Activated CD8-positive, alpha-beta memory T cell treated with anti-CD3 and anti-CD28 coated beads, Interleukin-2, amount 50 U/mL, for 1 hour (primary cell): ENCODE results near the gene PRKAR2A.
"Not testable (repeated sequence)": the region's sequence is repeated elsewhere in the genome, so short reads cannot be mapped to it uniquely, and the experiment has no call there.

ENCODE experiments used
- DNase-seq: peaks from one replicate; pipeline ENCODE4 v3.0.0-alpha.2; 2020; ENCODE audit errors: extremely low read depth

The PRKAR2A gene

DNA sequence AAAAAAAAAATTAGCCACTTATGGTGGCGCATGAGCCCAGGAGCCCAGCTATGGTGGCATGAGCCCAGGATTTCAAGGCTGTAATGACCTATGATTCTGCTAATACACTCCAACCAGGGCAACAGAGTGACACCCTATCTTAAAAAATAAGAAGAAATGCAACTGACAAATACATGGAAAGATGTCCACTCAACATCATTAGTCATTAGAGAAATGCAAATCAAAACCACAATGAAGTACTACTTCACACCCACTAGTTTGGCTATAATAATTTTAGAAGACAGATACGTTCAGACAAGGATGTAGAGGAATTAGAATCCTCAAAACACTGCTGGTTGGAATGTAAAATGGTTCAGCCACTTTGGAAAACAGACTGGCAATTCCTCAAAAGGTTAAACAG, 10.5 kb downstream of the PRKAR2A start:
- DNase-seq: no peak

DNA sequence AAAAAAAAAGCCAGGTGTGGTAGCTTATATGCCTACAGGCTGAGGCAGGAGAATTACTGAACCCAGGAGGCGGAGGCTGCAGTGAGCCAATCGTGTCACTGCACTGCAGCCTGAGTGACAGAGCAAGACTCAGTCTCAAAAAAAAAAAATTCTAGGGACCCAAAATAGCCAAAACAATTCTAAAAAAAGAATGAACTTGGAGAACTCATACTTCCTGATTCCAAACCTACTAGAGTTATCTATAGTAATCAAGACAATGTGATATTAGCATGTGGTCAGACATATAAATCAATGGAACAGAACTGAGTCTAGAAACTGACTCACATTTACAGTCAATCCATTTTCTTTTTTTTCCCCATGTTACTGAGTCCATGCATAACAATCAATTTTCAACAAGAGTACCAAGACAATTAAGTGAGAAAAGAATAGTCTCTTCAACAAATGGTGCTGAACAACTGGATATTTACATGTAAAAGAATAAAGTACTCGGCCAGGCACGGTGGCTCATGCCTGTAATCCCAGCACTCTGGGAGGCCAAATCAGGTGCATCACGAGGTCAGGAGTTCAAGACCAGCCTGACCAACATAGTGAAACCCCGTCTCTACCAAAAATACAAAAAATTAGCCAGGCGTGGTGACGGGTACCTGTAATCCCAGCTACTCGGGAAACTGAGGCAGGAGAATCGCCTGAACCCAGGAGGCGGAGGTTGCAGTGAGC, 11.9 kb downstream of the PRKAR2A start:
- DNase-seq: no peak

DNA sequence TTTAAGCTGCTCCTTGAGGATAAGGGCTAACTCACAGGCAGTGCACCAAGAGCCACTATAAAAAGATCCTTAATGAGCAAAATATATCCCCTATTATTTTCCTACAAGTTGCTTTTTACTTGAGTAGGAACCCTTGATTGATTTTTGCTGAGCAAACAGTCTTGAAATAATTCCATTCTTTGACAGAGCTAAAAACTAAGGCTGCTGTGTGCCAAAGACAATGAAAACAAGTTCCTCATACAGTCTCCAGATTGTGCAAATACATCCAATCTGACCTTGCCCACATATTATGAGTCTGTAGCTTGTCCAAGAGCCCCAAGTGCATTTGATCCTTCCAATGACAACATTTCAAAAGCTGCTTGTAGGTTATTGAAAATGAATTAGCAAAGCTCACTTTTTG, 15.0 kb downstream of the PRKAR2A start:
- DNase-seq: no peak

DNA sequence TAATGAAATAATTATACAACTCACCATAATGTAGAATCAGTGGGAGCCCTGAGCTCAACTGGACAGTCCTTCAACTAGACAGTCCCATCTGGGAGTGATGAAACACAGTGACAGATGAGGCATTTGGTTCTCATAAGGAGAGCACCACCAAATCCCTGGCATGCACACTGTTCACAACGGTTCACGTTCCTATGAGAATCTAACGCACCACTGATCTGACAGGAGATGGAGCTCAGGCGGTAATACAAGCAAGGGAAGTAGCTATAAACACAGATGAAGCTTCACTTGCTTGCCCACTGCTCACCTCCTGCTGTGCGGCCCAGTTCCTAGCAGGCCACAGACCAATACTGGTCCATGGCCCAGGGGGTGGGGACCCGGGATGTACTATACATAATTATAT, 17.0 kb downstream of the PRKAR2A start:
- DNase-seq: no peak

DNA sequence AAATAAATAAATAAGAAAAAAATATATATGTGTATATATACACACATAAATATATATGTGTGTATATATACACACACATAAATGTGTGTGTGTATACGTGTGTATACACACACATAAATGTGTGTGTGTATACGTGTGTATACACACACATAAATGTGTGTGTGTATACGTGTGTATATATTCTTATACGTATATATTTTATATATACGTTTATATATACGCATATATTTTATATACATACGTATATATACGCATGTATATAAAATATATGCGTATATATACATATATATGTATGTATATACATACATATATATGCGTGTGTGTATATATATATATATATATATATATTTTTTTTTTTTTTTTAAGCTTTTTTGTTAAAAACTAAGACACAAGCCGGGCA, 18.1 kb downstream of the PRKAR2A start:
- DNase-seq: not testable (repeated sequence)

DNA sequence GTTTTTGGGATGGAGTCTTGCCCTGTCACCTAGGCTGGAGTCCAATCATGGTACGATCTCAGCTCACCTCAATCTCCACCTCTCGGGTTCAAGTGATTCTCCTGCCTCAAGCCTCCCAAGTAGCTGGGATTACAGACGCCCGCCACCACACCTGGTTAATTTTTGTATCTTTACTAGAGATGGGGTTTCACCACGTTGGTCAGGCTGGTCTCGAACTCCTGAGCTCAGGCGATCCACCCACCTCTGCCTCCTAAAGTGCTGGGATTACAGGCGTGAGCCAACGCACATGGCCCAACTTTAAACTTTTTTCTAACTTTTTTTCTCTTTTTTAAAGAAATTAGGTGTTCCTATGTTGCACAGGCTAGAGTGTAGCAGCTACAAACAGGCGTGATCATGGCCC, 19.8 kb downstream of the PRKAR2A start:
- not testable (repeated sequence) for DNase-seq

DNA sequence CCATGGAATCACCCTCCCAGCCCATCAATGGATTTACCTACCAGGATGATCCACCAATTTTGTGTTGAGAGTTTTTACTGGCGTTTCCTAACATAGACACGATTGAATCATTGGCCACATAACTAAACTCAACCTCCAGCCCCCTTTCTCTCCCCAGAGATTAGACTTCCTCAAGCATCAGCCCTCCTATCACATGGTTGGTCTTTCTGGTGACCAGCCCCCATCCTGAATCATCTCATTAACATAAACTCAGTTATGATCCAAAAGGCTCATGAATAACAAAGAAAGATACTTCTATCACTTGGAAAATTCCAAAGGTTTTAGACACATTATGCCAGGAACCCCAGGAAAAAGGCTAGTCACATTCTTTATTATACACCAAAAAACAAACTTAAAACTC, 21.2 kb downstream of the PRKAR2A start:
- no peak for DNase-seq

DNA sequence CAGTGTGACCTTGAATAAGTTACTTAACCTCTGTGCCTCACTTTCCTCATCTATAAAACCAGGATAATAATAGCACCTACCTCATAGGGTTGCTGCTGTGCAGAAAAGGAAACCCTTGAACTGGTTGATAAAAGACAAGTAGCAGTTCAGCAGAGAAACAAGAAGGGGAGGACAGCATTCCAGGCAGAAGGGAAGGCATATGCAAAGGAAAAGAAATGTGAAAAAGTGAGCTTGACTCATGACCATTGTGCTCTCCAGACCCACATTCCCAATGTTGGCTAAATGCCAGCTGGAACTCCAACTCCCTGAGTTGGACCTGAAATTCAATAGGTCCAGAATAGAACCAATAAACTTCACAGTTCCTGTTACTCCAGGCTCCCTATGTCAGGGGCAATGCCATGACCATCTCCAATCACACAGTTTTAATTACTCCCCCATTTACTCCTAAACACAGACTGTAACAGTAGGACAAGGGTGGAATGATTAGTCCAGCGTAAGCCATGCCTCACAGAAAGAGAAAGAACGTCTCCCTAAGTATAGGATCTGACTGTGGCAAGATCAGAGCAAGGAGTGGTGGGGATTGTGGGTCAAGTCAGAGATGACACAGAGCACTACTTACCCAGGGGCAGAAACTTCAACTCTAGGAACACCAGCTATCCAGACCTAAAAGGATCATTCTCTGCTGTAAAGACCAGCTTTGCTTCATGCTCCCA, 26.9 kb downstream of the PRKAR2A start:
- DNase-seq: no peak

DNA sequence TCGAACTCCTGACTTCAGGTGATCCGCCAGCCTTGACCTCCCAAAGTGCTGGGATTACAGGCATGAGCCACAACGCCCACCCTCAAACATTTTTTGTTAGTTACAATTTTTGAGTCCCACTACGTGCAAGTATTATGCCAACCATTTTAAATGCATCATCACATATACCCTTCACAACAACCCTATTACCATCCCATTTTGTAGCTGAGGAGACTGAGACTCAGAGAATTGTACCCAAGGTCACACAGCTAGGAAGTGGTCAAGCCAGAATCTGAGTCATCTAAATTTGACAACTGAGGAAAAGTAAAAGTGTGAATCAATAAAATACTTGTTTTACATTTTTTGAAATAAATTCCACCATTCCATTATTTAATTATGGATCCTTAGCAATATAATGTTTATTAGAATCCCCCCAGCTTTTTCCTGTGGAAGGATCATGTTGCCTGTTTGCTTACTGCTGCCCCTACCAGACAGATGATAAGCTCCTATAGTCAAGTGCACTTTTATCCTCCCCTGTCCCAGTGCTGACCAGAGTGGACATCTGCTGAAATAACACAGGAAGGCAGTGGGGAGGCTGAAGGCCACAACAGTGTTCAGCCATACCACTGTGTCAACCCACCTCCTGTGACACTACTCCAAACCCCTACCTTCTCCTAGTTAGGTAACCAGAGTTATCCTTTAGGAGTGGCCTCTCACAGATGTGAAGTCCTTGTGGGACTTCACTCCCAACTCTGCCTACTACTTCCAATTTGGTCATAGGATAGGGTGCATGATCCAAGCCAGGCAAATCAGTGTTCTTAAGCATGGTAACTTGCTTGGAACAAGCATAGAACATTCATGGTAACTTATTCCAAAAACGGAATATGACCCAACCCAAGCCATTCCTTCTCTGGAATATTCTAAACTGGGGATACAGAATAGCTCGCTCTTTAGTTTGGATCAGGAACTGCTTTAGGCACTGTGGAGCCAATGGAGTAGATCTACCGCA, 28.1 kb downstream of the PRKAR2A start:
- no peak for DNase-seq

DNA sequence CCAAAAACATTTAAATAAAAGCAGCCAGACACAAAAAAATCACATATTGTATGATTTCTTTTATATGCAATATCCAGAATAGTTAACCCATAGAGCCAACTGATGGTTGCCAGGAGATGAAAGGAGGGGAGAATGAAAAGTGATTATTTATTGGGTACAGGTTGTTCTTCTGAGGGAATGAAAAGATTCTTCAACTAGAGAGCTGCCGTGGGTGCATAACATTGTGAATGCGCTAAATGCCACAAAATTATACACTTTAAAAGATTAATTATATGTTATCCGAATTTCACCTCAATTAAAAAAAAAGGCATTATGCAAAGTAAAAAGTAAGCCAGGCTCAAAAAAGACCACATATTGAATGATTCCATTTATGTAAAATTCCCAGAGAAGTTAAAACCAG, 36.1 kb downstream of the PRKAR2A start:
- DNase-seq: no peak

DNA sequence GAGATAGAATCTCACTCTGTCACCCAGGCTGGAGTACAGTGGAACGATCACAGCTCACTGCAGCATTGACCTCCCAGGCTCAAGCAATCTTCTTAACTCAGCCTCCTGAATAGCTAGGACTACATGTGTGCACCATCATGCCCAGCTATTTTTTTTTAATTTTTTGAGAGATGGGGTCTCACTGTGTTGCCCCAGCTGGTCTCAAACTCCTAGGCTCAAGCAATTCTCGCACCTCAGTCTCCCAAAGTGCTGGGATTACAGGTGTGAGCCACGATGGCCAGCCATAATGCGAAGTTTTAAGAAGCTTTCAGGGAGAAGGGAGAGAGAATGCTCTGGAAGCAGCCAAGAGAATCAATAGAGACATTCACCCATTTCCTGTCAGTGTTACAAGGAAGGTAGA, 42.7 kb downstream of the PRKAR2A start:
- no peak for DNase-seq

DNA sequence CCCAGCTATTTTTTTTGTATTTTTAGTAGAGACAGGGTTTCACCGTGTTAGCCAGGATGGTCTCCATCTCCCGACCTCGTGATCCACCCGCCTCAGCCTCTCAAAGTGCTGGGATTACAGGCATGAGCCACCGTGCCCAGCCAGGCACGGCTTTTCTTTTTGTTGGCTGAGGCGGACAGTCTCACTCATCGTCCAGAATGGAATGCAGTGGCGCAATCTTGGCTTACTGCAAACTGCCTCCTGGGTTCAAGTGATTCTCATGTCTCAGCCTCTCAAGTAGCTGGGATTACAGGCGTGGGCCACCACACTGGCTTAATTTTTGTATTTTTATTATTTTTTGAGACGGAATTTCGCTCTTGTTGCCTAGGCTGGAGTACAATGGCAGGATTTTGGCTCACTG, 46.8 kb downstream of the PRKAR2A start:
- DNase-seq: not testable (repeated sequence)

DNA sequence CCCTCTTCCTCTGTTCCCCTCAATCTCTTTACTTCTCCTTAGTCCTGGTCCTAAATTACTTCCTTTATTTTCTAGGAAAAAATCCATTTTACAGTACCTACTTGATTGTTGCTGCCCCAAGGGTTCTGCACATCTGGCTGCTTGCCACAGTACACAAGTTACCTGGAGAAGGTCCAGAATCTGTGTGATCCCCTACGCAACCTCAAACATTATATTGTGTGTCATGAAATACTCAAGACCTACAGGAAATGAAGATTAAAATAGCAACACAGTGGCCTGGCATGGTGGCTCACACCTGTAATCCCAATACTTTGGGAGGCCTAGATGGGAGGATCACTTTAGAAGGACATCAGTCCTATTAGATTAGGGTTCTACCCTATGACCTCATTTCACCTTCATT, 48.7 kb downstream of the PRKAR2A start:
- no peak for DNase-seq

DNA sequence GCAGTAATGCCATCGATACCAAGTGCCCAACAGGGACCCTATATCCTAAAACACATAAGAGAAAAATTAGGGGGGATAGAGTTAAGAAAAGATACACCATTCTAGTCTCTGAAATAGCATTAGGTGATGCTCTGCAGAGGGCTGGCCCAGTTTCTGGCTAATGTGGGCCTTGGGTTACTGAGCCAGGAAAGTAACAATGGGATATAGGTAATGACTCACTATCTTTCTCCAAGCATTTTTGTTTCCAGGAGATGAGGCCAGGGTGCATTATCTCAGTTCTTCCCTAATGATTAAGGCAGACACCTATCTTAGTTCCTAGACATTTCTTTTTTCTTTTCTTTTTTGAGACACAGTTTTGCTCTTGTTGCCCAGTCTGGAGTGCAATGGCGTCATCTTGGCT, 50.0 kb downstream of the PRKAR2A start:
- DNase-seq: no peak

DNA sequence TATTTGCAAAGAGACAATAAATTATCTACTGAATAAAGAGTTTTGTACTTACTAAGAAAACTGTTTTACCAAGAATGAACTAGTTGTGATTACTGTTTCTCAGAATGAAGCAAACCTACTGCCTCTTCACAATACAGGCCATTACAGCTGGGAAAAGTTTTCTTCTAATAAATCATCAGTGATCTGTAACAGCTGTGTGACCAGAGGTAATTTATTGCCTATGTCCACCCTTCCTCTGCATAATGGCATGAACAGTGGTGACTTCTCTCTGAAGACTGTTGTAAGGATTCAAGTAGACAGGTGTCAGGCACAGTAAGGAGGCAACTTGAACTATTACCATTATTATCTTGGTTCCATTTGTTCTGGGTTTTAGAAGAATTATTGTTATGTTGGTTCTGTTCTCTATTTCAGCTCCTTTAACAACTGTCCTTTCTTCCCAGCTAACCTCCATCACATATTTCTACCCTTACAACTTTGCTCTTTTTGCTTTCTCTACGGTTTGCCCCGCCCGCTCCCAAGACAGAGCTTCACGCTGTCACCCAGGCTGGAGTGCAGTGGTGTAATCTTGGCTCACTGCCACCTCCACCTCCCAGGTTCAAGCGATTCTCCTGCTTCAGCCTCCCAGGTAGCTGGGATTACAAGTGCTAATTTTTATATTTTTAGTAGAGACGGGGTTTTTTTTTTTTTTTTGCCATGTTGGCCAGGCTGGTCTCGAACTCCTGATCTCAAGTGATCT, 51.5 kb downstream of the PRKAR2A start:
- no peak for DNase-seq

DNA sequence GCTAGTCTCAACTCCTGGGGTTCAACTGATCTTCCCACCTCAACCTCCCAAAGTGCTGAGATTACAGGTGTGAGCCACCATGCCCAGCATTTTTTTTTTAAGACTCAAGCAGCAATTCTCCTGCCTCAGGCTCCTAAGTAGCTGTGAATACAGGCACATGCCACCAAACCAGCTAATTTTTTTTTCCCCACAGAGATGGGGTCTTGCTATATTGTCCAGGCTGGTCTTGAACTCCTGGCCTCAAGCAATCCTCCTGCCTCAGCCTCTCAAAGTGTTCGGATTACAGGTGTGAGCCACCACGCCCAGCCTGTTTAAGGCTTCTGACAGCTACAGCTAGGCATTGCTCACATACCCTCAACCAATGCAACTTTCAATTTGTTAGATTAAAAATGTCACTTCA, 54.2 kb downstream of the PRKAR2A start:
- DNase-seq: not testable (repeated sequence)

DNA sequence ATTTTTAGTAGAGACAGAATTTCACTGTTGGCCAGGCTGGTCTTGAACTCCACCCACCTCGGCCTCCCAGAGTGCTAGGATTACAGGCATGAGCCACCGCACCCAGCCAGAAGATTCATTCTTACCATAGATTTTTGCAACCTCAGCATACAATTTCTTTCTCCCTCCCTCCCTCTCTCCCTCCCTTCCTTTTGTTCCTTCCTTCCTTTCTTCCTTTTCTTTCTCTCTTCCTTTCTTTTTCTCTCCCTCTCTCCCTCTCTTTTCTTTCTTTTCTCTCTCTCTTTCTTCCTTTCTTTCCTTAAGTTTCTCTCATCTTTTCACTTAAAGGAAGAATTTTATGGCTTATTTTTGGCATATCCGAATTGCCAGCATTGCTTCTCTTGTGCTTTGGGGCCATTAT, 58.0 kb downstream of the PRKAR2A start:
- DNase-seq: no peak

DNA sequence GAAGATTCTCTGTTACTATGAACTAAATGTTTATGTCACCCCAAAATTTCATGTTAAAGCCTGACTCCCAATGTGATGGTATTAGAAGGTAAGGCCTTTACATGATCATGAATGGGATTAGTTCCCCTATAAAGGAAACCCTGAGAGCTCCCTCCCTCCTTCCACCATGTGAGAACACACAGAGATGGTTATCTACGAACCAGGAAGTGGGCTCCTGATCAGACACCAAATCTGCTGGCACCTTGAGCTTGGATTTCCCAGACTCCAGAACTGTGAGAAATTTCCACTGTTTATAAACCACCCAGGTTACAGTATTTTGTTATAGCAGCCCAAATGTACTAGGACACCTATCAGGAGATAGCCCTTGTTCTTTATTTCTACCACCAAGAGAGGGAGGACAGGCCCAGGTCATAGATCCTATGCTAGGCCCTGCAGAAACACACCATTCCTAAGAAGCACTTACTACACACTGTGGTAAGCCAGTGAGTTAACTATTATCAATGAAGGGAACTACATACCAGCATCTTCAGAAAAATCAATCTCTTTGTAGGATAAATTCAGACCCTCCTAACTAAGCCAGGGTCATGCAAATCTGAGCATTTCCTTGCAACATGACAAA, 59.0 kb downstream of the PRKAR2A start:
- DNase-seq: no peak

DNA sequence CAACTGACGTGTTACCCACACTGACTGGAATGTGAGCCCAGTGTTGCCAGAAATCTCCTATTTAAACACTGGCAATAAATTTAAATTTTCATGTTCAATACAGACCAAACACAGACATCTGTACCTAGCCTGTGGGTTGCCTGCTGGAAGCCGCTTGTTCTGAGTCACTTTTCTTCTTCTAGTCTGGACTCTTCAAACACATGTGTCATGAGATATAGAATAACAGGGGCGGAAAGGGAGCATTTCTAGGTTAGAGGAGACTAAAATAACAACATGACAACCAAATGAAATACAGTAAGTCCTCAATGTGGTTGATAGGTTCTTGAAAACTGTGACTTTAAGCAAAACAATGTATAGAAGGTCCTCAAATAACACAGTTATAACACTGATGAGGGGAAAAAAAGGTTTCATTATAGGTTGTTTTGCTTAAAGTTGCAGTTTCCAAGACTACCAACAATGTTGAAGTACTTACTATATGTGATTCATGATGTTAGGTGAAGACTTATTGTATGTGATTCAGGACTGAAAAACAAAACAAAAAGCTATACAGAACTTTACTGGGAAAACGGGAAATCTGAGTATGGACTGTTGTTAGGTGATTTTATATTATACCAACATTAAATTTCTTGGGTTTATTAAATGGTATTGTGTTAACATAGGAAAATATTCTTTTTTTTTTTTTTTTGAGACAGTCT, 63.1 kb downstream of the PRKAR2A start:
- no peak for DNase-seq

DNA sequence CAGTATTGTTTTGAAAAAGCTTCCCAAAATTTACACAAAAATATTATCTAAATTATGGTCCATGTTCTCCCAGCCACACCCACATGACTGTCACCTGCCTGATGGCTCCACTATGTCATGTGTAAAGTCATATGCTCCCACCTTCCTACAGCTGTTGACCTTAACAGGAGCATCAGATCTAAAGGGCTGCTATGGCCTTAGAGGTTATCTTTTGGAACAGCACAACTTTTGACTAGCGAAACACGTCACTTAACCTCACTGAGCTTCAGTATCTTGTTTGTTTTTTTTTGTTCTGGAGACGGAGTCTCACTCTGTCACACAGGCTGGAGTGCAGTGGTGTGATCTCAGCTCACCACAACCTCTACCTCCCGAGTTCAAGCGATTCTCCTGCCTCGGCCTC, 64.4 kb downstream of the PRKAR2A start:
- no peak for DNase-seq

DNA sequence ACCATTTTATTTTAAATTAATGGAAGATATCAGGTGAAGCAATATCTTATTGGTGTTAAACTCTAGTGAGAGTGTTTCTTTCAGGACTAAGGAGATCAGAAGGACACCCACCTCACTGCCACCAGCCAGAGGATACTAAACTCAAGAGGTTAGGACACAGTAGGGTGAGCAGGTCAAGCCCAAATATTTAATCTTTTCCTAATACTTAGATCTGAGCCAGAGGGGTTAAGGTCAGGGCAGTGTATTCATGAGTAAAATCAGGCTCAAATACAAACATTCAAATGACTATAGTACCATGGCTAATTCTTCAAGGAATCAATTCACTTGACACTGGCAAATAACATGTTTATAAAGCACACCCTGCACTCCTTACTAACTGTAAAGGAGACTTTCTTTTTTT, 65.6 kb downstream of the PRKAR2A start:
- no peak for DNase-seq
